PC-3 (cell line): ENCODE measurements around the gene PSMD13. TPM values are rescaled to one million over a fixed set of nuclear protein-coding genes. Genes with fewer than 3 reads are reported as not detected.

Experiments used
- ATAC-seq: fragments of 200-7000 bp; cut with Tn5 transposase; 2 replicates; pipeline ENCODE4 v1.9.1; 2020; ENCODE audit warnings: mild to moderate bottlenecking, moderate library complexity
- BruUV-seq: library from RNA; stranded (reverse); fragments of 400-500 nt; replicated peaks from 2 replicates; lab custom pipeline; 2021; lab: Mats Ljungman, UMichigan
- CTCF ChIA-PET: fragments of 300-600 bp; sonication (Branson Sonifier 250); formaldehyde crosslinking; loops from one replicate; lab custom pipeline; 2022; ENCODE audit warnings: antibody characterized with exemption; lab: Charles Lee
- POLR2A ChIA-PET: fragments of 300-600 bp; sonication (Branson Sonifier 250); formaldehyde crosslinking; loops from one replicate; lab custom pipeline; 2022; ENCODE audit warnings: antibody characterized with exemption; ENCODE audit not compliant: unreplicated experiment; lab: Charles Lee
- DNase-seq: peaks from one replicate; pipeline ENCODE4 v3.0.0-alpha.2; 2015
- H2AFZ ChIP-seq: fragments of 300-600 bp; sonication (generic); 2 replicates; pipeline ENCODE4 v1.6.0; 2016; ENCODE audit warnings: antibody characterized with exemption, low read length
- H3F3A ChIP-seq: fragments of 300-600 bp; sonication (generic); one replicate; pipeline ENCODE4 v1.6.0; 2017; ENCODE audit warnings: antibody characterized with exemption, low read length, control low read depth, mild to moderate bottlenecking; ENCODE audit not compliant: unreplicated experiment
- H3K27ac ChIP-seq: fragments of 300-600 bp; sonication (generic); 2 replicates; pipeline ENCODE4 v1.5.1; 2016; ENCODE audit warnings: mild to moderate bottlenecking, low read length
- H3K27me3 ChIP-seq: fragments of 300-600 bp; sonication (generic); 2 replicates; pipeline ENCODE4 v1.6.1; 2016; ENCODE audit warnings: low read length, mixed read lengths
- H3K36me3 ChIP-seq: fragments of 300-600 bp; sonication (generic); 2 replicates; pipeline ENCODE4 v1.6.1; 2016; ENCODE audit warnings: low read depth, mixed run types, low read length, mixed read lengths
- H3K4me1 ChIP-seq: fragments of 300-600 bp; sonication (generic); 2 replicates; pipeline ENCODE4 v1.5.1; 2016; ENCODE audit warnings: low read length; ENCODE audit not compliant: insufficient read depth
- H3K4me2 ChIP-seq: fragments of 300-600 bp; sonication (generic); 2 replicates; pipeline ENCODE4 v1.6.0; 2016; ENCODE audit warnings: low read length
- H3K4me3 ChIP-seq: fragments of 300-600 bp; sonication (generic); 2 replicates; pipeline ENCODE4 v1.5.1; 2016; ENCODE audit warnings: mild to moderate bottlenecking, low read length, mixed read lengths
- H3K79me2 ChIP-seq: fragments of 300-600 bp; sonication (generic); 2 replicates; pipeline ENCODE4 v1.6.1; 2017; ENCODE audit warnings: low read length, mixed read lengths
- H3K9ac ChIP-seq: fragments of 300-600 bp; sonication (generic); 2 replicates; pipeline ENCODE4 v1.6.0; 2016; ENCODE audit warnings: mild to moderate bottlenecking, low read length
- H3K9me2 ChIP-seq: fragments of 300-600 bp; sonication (generic); replicated peaks from 2 replicates; pipeline ENCODE4 v1.6.1; 2016; ENCODE audit warnings: mixed run types, low read length, mixed read lengths
- H3K9me3 ChIP-seq: fragments of 300-600 bp; sonication (generic); 2 replicates; pipeline ENCODE4 v1.6.1; 2016; ENCODE audit warnings: low read length, mixed read lengths
- H4K20me1 ChIP-seq: fragments of 300-600 bp; sonication (generic); 2 replicates; pipeline ENCODE4 v1.6.1; 2016; ENCODE audit warnings: low read length, mixed read lengths
- CTCF ChIP-seq: fragments of 300-600 bp; sonication (generic); conservative IDR thresholded peaks from 2 replicates; pipeline ENCODE4 v1.5.1; 2017; ENCODE audit warnings: antibody characterized with exemption, low read depth, mild to moderate bottlenecking, low read length
- EZH2 ChIP-seq: fragments of 300-600 bp; sonication (generic); IDR thresholded peaks from one replicate; pipeline ENCODE4 v1.6.1; 2017; ENCODE audit warnings: antibody characterized with exemption, mild to moderate bottlenecking, low read length; ENCODE audit not compliant: unreplicated experiment
- EZH2phosphoT487 ChIP-seq: fragments of 300-600 bp; sonication (generic); IDR thresholded peaks from 2 replicates; pipeline ENCODE4 v1.6.1; 2018; ENCODE audit warnings: mild to moderate bottlenecking, antibody characterized with exemption, low read length, borderline replicate concordance
- intact Hi-C: fragments of 100-400 bp; cut with micrococcal nuclease; formaldehyde crosslinking; loops from 2 replicates; pipeline ENCODE4 v1.9.0; 2023
- total RNA-seq: library from RNA; depleted of rRNA; stranded (reverse); fragments of >200 nt; gene quantifications from 2 replicates; pipeline ENCODE4 v1.2.3, GENCODE V29; 2014

PSMD13 gene
- total RNA-seq, 1 experiment from 2014 or later: 255 TPM

GRCh38 chr11:297051-297585 lies 60.3 kb downstream of the PSMD13 start:
- ChIA-PET POLR2A (no interaction called here), CTCF (no interaction called here)
- H4K20me1 ChIP-seq: no peaks in the 10 kb centered on the region
- BruUV-seq: no TSS peak
- H3K4me3 ChIP-seq: no peak overlapping the region
- no peak for TF ChIP-seq EZH2phosphoT487
- TF ChIP-seq CTCF: no peak
- no peak for TF ChIP-seq EZH2
- no peak overlapping the region for H3K9ac ChIP-seq
- H3K9me2 ChIP-seq: no peaks in the 10 kb centered on the region
- no peak overlapping the region for H2AFZ ChIP-seq
- no peaks in the 10 kb centered on the region for H3K9me3 ChIP-seq
- no peaks in the 10 kb centered on the region for H3K27me3 ChIP-seq
- no peaks in the 10 kb centered on the region for H3K79me2 ChIP-seq
- ATAC-seq (no peak), DNase-seq (no peak)
- H3K4me1 ChIP-seq: no peaks in the 10 kb centered on the region
- no peak overlapping the region for H3K27ac ChIP-seq
- no peak overlapping the region for H3K4me2 ChIP-seq
- intact Hi-C loops: no loop called here
- no peaks in the 10 kb centered on the region for H3K36me3 ChIP-seq
- no peaks in the 10 kb centered on the region for H3F3A ChIP-seq

GRCh38 chr11:297586-298405 lies 61.0 kb downstream of the PSMD13 start:
- no peak overlapping the region for H3K9ac ChIP-seq
- ChIA-PET POLR2A (no interaction called here), CTCF (no interaction called here)
- H2AFZ ChIP-seq: no peak overlapping the region
- H3K36me3 ChIP-seq: no peaks in the 10 kb centered on the region
- no TSS peak for BruUV-seq
- no peaks in the 10 kb centered on the region for H3K79me2 ChIP-seq
- H3K9me2 ChIP-seq: no peaks in the 10 kb centered on the region
- H3K27ac ChIP-seq: no peak overlapping the region
- H3K4me3 ChIP-seq: no peak overlapping the region
- DNase-seq: no peak
- intact Hi-C loops: no loop called here
- no peaks in the 10 kb centered on the region for H3K4me1 ChIP-seq
- no peaks in the 10 kb centered on the region for H3K9me3 ChIP-seq
- H3K4me2 ChIP-seq: no peak overlapping the region
- H3K27me3 ChIP-seq: no peaks in the 10 kb centered on the region
- H3F3A ChIP-seq: no peaks in the 10 kb centered on the region
- no peak for ATAC-seq
- no peaks in the 10 kb centered on the region for H4K20me1 ChIP-seq
- TF ChIP-seq EZH2 (no peak), EZH2phosphoT487 (no peak), CTCF (no peak)
